ENCODE measurements around the gene PPP1R13B. TPM values are rescaled to one million over a fixed set of nuclear protein-coding genes. Genes with fewer than 3 reads are reported as not detected.

The PPP1R13B gene
- total RNA-seq, 4 donors from 2014 or later: 10.4 to 24.6 (median 11.8) TPM

DNA sequence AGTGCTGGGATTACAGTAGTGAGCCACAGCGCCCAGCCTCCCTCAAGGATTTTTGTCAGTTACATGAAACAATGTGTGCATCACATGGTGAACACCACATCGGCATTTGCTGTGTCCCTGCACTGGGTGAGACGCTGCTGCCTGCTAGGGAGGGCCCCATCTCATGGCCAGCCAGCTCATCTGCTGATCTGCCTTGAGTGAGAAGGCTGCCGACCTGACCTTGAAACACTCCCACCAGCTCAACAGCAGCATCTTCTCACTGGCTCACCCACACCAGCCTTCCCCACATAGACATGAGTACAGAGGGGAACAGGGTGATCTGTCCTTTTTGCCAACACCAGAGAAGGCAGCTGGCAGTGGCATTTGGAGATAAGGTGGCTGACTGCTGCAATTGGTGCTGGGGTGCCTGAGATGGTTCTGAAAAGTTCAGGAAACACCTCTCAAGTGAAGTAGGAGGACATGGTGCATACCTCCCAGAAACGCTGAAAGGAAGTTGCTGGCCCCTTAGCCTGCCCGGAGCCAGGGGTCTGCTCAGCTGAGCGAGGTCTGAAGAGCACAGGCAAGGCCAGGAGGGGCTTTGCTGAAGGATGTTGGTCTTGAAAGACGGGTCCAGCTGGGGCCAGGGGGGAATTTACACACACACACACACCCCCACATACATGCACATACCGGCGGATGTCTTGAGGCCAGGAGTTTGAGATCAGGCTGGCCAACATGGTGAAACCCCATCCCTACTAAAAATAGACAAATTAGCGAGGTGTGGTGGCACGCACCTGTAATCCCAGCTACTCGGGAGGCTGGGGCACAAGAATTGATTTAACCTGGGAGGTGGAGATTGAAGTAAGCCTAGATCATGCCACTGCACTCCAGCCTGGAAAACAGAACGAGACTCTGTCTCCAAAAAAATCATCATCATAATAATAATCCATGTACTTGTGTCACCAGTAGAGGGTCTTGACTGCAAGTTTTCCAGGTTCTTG, 14.3 kb upstream of the PPP1R13B start:
- Histone ChIP-seq H3K27ac (no peak overlapping the region), H3K4me3 (no peak overlapping the region), H3K27me3 (no peaks in the 10 kb centered on the region), H3K4me1 (peaks cover 0 to 4% of the 10 kb centered on the region in 2 donors), H3K36me3 (no peaks in the 10 kb centered on the region), H3K9me3 (no peaks in the 10 kb centered on the region)
- no peak for TF ChIP-seq POLR2A (IDR thresholded peaks at IDR 0.05)
- TF ChIP-seq, protein P1, sequence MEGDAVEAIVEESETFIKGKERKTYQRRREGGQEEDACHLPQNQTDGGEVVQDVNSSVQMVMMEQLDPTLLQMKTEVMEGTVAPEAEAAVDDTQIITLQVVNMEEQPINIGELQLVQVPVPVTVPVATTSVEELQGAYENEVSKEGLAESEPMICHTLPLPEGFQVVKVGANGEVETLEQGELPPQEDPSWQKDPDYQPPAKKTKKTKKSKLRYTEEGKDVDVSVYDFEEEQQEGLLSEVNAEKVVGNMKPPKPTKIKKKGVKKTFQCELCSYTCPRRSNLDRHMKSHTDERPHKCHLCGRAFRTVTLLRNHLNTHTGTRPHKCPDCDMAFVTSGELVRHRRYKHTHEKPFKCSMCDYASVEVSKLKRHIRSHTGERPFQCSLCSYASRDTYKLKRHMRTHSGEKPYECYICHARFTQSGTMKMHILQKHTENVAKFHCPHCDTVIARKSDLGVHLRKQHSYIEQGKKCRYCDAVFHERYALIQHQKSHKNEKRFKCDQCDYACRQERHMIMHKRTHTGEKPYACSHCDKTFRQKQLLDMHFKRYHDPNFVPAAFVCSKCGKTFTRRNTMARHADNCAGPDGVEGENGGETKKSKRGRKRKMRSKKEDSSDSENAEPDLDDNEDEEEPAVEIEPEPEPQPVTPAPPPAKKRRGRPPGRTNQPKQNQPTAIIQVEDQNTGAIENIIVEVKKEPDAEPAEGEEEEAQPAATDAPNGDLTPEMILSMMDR (IDR thresholded peaks at IDR 0.05 in 4 of 5, conservative IDR thresholded peaks at IDR 0.05 in 1 of 5): no peak
- ATAC-seq (no peak), DNase-seq (no peak)
- in situ Hi-C loops (cut with MboI; ENCODE audit: low sequenced_read_pairs in 4 of 4) (no loop called here), intact Hi-C loops (cut with DNase I; ENCODE audit: low total_unique reads) (no loop called here)

DNA sequence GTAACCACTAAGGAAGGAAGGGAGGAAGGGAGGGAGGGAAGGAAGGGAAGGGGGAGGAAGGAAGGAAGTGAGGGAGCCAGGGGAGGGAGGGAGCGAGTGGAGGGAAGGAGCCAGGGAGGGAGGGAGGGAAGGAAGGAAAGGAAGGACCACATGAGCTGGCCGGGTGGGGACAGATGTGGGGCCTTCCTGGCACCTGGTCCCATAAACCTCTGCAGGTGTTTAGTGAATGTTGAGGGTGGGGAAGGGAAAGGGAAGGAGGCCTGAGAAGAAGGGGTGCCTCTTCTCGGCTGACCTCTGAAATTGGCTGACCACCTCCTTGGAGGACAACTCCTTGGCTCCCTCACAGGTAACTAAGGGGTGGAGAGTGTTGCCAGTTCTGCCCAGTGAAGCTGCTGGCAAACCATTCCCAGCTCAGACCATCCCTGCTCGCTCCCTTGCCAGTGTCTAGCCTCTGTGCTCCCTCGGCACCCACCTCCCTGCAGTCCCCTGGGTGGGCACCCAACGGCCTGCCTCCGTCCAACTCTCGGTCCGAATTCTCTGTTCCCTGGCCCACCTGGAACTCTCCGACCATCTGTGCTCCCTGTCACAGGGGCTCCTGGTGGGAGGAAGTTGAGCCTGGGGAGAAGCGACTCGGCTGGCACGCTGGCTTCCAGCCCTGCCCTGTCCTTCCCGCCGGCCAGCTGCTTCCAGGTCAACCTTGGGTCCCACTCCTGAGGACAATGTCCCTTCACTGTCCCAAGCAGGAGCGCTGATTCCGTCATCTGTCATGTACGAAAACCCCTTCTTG, 12.2 kb upstream of the PPP1R13B start:
- Histone ChIP-seq H3K27me3 (no peaks in the 10 kb centered on the region), H3K4me3 (no peak overlapping the region), H3K4me1 (peaks cover 0 to 4% of the 10 kb centered on the region in 2 donors), H3K27ac (no peak overlapping the region), H3K9me3 (no peaks in the 10 kb centered on the region), H3K36me3 (no peaks in the 10 kb centered on the region)
- in situ Hi-C loops (cut with MboI; ENCODE audit: low sequenced_read_pairs in 4 of 4): no loop called here
- intact Hi-C loops (cut with DNase I; ENCODE audit: low total_unique reads): no loop called here
- no peak for TF ChIP-seq POLR2A (IDR thresholded peaks at IDR 0.05)
- TF ChIP-seq, protein P1 (IDR thresholded peaks at IDR 0.05 in 4 of 5, conservative IDR thresholded peaks at IDR 0.05 in 1 of 5): no peak
- no peak for DNase-seq
- ATAC-seq: no peak

DNA sequence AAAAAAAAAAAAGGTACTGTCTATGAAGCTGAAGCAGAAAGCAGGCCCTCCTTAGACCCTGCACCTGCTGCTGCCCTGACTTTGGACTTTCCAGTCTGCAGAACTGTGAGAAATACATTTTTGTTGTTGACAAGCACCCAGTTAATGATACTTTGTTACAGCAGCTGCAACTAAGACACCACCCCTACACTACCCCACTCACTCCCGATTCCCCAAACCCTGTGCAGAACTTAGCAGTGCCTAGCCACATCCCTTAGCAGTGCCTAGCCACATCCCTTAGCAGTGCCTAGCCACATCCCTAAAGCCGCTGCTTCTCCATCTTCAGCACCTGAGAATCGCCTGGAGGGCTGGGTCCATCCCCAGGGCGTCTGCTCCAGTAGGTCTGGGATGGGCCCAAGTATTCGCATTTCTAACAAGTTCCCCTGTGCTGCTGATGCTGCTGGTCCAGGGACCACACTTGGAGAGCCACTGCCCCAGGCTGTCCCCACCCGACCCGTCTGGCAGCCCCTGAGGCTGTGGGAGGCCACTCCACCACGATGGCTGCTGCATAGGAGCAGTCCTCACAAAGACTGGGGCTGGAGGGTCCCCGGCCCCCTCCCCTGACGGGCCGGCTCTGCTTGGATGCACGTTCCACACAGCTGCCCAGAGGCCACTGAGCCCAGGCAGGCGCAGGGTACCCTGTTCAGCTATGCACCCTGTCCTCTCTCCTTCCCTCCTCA, 10.8 kb upstream of the PPP1R13B start:
- H3K27ac ChIP-seq: no peak overlapping the region
- H3K27me3 ChIP-seq: no peaks in the 10 kb centered on the region
- peaks cover 0 to 4% of the 10 kb centered on the region in 2 donors for H3K4me1 ChIP-seq
- in situ Hi-C loops (cut with MboI; ENCODE audit: low sequenced_read_pairs in 4 of 4): no loop called here
- H3K9me3 ChIP-seq: no peaks in the 10 kb centered on the region
- intact Hi-C loops (cut with DNase I; ENCODE audit: low total_unique reads): no loop called here
- TF ChIP-seq POLR2A (IDR thresholded peaks at IDR 0.05): no peak
- TF ChIP-seq, protein P1 (IDR thresholded peaks at IDR 0.05 in 4 of 5, conservative IDR thresholded peaks at IDR 0.05 in 1 of 5): no peak
- H3K36me3 ChIP-seq: no peaks in the 10 kb centered on the region
- DNase-seq: no peak
- no peak for ATAC-seq
- H3K4me3 ChIP-seq: no peak overlapping the region

DNA sequence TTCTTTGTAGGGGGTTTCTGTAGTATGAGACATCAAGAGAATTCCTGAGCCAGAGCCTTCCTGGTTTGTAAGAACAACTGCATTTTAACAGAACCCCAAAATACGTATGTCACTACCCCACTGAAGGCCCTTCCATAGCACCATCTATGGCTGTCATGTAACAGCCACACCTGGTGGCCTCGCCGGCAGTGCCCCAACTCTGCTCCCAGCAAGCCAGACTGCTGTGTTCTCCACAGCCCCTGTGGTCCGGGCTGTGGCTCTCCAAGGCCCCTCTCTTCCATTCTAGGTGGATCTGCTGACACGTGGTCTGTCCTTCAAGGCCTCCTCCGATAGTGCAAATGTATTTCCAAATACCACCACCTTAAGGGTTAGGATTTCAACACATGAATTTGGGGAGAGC, 9.9 kb upstream of the PPP1R13B start:
- no peak for DNase-seq
- intact Hi-C loops (cut with DNase I; ENCODE audit: low total_unique reads) (no loop called here), in situ Hi-C loops (cut with MboI; ENCODE audit: low sequenced_read_pairs in 4 of 4) (no loop called here)
- no peaks in the 10 kb centered on the region for H3K27me3 ChIP-seq
- TF ChIP-seq, protein P1 (IDR thresholded peaks at IDR 0.05 in 4 of 5, conservative IDR thresholded peaks at IDR 0.05 in 1 of 5): no peak
- TF ChIP-seq POLR2A (IDR thresholded peaks at IDR 0.05): no peak
- no peak for ATAC-seq
- H3K4me3 ChIP-seq: no peak overlapping the region
- peaks cover 0 to 4% of the 10 kb centered on the region in 2 donors for H3K4me1 ChIP-seq
- no peaks in the 10 kb centered on the region for H3K36me3 ChIP-seq
- no peaks in the 10 kb centered on the region for H3K9me3 ChIP-seq
- no peak overlapping the region for H3K27ac ChIP-seq
